Activated T-helper 1 cell treated with anti-CD3 and anti-CD28 coated beads, Interleukin-2, amount 50 U/mL, for 16 hours (primary cell): ENCODE measurements around the gene ZC3H14.

ENCODE experiments used
- DNase-seq, 2 donors: peaks; one replicate each; pipeline ENCODE4 v3.0.0-alpha.2; 2020; ENCODE audit warnings: low read depth in 1 of 2, low spot score in 1 of 2

The ZC3H14 gene

DNA sequence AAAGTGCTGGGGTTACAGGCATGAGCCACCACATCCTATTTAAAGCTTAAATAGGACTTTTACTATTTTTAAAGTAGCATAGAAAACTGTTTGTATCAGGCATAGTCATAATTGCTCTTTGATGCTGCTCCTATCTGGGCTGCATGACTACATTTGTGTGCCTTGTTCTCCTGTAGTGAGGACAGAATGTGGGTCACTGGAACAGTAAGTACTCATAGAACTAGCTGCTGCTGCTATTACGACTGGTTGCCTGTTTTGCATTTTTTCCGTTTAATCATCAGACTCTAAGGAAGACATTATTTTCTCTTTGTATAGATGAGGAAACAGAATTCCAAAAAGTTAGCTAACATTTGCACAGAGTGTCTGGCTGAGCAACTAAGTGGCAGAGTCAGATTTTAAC is 42.8 kb downstream of the ZC3H14 start:
- no peak for DNase-seq

DNA sequence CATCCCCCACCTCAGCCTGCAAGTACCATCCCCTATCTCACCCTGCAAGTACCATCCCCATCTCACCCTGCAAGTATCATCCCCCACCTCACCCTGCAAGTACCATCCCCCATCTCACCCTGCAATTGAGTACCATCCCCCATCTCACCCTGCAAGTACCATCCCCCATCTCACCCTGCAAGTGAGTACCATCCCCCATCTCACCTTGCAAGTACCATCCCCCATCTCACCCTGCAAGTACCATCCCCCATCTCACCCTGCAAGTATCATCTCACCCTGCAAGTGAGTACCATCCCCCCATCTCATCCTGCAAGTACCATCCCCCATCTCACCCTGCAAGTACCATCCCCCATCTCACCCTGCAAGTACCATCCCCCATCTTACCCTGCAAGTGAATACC is 45.0 kb downstream of the ZC3H14 start:
- no peak for DNase-seq

DNA sequence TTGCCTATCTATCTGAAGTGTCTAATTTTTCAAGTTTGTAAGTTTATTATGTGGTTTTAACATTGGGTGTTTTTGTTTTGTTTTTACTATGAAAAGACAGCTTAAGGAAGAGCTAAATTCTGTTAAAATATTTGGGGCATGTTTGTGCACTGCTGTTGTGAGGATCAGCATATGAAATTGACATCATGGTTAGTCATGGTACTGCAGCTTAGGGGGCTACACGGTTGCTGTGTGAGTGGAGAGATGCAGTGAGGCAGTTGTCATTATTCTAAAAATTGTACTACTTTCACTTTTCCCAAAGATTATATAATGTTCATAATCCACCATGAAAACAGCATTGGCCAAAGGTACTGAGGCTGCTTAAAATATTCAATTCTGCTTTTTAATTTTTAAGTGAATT is 49.0 kb downstream of the ZC3H14 start:
- no peak for DNase-seq

GRCh38 chr14:88612981-88613380 is 50.1 kb downstream of the ZC3H14 start:
- DNase-seq: no peak

- no peak for DNase-seq
These were observed 50.7 kb downstream of the ZC3H14 start for GRCh38 chr14:88613552-88614010.

DNA sequence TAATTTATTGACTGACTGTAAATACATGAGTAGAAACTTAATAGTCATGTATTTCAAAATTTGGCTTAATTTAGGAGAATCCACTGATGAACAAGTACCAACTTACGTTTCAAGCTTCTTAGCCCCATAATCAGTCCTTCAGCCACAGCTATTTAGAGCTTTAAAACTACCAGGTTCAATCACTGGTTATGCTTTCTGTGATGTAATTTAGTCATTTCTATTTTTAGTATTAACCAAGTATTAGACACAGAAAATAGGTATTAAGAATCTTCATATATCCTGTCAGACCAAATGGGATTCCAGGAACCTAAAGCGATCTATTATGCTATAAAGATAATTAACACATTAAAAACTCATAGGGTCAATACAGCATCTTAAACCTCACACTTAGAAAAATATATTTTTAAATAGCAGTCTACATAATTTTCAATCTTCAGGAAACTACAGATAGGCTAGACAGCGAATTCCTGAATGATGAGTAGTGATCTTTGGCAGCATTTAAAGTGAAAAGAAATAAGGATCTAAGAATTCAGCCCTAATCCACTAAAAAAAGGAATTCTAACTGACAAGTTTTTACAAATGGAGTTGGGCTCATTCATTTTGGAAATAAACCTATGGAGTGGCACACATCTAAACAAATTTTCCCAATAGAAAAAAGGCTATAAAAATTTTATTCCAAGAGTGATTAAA is 51.5 kb downstream of the ZC3H14 start:
- no peak for DNase-seq

DNA sequence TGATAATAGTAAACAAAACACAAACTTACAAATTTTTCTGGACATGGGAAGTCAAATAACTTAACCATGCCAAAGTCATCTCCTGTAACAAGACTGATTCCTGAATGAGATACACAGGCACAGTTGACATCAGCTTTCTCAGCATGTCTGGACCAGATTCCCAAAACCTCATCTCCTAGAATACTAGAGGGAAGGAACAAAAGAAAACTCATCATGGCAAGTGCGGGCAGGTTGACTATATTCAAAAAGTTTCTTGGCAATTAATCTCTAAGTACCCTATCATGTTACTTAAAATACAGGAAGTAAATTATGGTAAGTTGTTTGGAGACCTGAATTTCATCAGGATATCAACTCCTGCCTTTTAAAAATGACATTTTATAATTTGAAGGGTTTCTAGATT is 53.9 kb downstream of the ZC3H14 start:
- DNase-seq: no peak

DNA sequence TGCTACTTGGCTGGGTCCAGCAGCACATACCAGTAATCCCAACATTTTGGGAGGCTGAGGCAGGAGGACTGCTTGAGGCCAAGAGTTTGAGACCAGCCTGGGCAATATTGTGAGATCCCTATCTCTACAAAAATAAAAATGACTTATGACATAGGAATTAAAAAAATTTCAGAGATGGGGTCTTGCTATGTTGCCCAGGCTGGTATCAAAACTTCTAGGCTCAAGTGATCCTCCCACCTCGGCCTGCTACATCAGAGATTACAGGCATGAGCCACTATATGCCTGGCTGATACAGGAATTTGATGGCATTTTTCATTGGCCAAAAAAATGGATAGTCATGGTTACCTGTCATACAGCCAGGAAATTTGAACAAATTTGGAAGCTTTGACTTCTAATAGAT is 54.6 kb downstream of the ZC3H14 start:
- no peak for DNase-seq

- no peak for DNase-seq
These were observed 55.6 kb downstream of the ZC3H14 start for GRCh38 chr14:88618476-88618875.

- no peak for DNase-seq
These were observed 58.3 kb downstream of the ZC3H14 start for GRCh38 chr14:88621100-88621499.

DNA sequence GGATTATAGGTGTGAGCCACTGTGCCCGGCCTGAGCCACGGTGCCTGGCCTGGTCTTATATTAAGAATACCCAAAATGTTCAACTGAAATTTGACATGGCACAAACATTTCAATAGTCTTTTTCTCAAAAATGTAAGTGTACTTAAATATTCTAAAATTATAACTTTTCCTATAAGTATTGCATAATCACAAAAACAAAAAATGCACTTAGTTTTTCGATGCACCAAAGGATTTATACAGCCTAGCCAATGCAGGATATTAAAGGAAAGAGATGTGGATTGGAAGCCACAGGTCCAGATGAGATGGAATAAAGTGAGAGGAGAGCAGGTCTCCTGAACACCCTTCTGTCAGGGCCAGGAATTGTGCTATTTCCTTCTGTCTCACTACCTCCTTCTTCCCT is 62.8 kb downstream of the ZC3H14 start:
- DNase-seq: no peak

GRCh38 chr14:88628033-88628432 is 65.2 kb downstream of the ZC3H14 start:
- no peak for DNase-seq

GRCh38 chr14:88628462-88628861 is 65.6 kb downstream of the ZC3H14 start:
- no peak for DNase-seq

DNA sequence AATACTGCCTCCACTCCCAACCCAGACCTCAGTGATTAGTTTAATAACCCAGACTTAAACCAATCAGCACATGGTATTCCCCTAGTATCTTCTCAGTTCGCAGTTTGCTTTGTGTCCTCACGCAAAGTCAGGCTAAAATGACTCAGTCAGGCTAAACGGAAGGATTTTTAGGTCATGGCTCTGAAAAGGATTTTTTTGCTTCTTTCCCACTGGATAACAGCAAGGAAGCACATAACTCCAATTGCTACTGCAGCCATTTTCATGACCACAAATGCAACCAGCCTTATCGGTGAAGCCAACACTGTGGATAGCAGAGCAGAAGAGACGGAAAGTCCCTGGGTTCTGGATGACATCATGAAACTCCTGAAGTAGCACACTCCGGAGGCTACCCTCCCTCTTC is 67.7 kb downstream of the ZC3H14 start:
- no peak for DNase-seq

GRCh38 chr14:88631091-88631490 is 68.3 kb downstream of the ZC3H14 start:
- DNase-seq: no peak

- DNase-seq: no peak
These were observed 69.7 kb downstream of the ZC3H14 start for GRCh38 chr14:88632512-88632911.

DNA sequence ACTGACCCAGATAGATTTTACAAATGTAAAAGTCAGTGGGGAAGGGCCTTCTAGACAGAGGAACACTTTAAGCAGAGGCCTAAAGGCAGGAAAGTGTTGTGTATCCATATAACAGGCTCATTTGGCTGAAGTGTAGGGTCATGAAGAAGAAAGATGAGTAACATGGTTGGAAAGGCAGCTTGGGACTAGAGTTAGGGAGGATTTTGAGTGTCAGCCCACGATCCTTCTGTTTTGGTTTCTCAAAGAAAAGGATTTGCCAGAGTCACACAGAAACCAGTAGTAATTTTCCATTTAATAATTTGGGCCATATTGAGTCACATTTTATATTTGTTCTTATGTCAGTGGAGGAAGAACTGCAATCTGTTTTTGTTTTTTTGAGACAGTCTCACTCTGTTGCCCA is 76.4 kb downstream of the ZC3H14 start:
- no peak for DNase-seq

GRCh38 chr14:88660056-88660455 is 97.2 kb downstream of the ZC3H14 start:
- no peak for DNase-seq

- DNase-seq: peak in 1 of 2 donors; percentile 8
These were observed 104.9 kb downstream of the ZC3H14 start for GRCh38 chr14:88667555-88668273.

- no peak for DNase-seq
These were observed 105.7 kb downstream of the ZC3H14 start for GRCh38 chr14:88668448-88669116.

DNA sequence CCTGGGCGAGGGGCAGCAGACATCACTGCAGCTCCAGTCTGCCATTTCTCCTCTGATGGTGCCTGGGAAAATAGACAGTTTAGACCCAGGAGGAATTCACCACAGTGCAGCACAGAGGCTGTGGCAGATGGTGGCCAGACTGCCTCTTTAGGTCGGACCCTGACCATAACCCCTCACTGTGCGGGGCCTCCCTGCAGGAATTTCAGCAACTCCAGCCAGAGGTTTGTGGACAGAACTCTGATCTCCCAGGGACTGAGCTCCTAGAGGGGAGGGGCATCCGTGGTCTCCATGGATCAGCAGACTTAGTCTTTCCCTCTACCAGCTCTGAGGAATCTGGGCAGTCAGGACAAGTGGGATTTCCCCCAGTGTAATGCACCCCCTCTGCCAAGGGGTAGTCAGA is 106.5 kb downstream of the ZC3H14 start:
- no peak for DNase-seq
